SKM-1 (cell line): Measurements from ENCODE around the gene OTOGL.

ENCODE experiments used
- DNase-seq: peaks from one replicate; lab custom pipeline; 2025; ENCODE audit not compliant: unreplicated experiment; lab: John Stamatoyannopoulos, UW

Gene OTOGL

GRCh38 chr12:80325167-80325959, 226.0 kb downstream of the OTOGL start:
- no peak for DNase-seq

GRCh38 chr12:80332827-80333226, 233.5 kb downstream of the OTOGL start:
- DNase-seq = no peak

- no peak for DNase-seq
These were observed 253.1 kb downstream of the OTOGL start for GRCh38 chr12:80352474-80352873.

GRCh38 chr12:80353254-80353653, 253.9 kb downstream of the OTOGL start:
- DNase-seq = no peak

GRCh38 chr12:80356097-80356496, 256.8 kb downstream of the OTOGL start:
- no peak for DNase-seq

- no peak for DNase-seq
These were observed 260.4 kb downstream of the OTOGL start for GRCh38 chr12:80359703-80360102.

GRCh38 chr12:80364056-80364455, 264.7 kb downstream of the OTOGL start:
- no peak for DNase-seq

- DNase-seq = no peak
These were observed 274.3 kb downstream of the OTOGL start for GRCh38 chr12:80373666-80374065.

GRCh38 chr12:80374615-80375014, 275.3 kb downstream of the OTOGL start:
- no peak for DNase-seq

- DNase-seq = no peak
These were observed 277.9 kb downstream of the OTOGL start for GRCh38 chr12:80377140-80377794.

GRCh38 chr12:80381121-80381520, 281.8 kb downstream of the OTOGL start:
- no peak for DNase-seq

- DNase-seq = no peak
These were observed 282.9 kb downstream of the OTOGL start for GRCh38 chr12:80382254-80382653.

GRCh38 chr12:80400571-80400991, 301.2 kb downstream of the OTOGL start:
- DNase-seq = no peak

- DNase-seq = no peak
These were observed 301.9 kb downstream of the OTOGL start for GRCh38 chr12:80401191-80401590.

- no peak for DNase-seq
These were observed 305.3 kb downstream of the OTOGL start for GRCh38 chr12:80404629-80405028.

GRCh38 chr12:80406253-80406652, 306.9 kb downstream of the OTOGL start:
- DNase-seq = no peak

- DNase-seq = no peak
These were observed 312.4 kb downstream of the OTOGL start for GRCh38 chr12:80411787-80412186.

- peak; percentile 23 for DNase-seq
These were observed 313.1 kb downstream of the OTOGL start for GRCh38 chr12:80412343-80412953.

GRCh38 chr12:80413462-80413861, 314.1 kb downstream of the OTOGL start:
- DNase-seq = no peak

GRCh38 chr12:80415466-80415865, 316.1 kb downstream of the OTOGL start:
- DNase-seq = peak; percentile 1

- DNase-seq = no peak
These were observed 320.3 kb downstream of the OTOGL start for GRCh38 chr12:80419644-80420043.

GRCh38 chr12:80420075-80420474, 320.7 kb downstream of the OTOGL start:
- no peak for DNase-seq
